HEK293 (cell line): Measurements from ENCODE around the gene CCZ1B.
"Not testable (repeated sequence)": the region's sequence is repeated elsewhere in the genome, so short reads cannot be mapped to it uniquely, and the experiment has no call there.

ENCODE experiments used
- CTCF ChIA-PET: fragments of 350-600 bp; formaldehyde crosslinking; extraction: SDS; loops from one replicate; lab custom pipeline; 2021; ENCODE audit warnings: antibody characterized with exemption; lab: Yijun Ruan, JAX
- POLR2A ChIA-PET: fragments of 300-600 bp; formaldehyde crosslinking; extraction: SDS; loops from one replicate; lab custom pipeline; 2020; ENCODE audit warnings: antibody characterized with exemption, inconsistent platforms; lab: Yijun Ruan, JAX
- H3K27ac ChIP-seq: fragments of 200-500 bp; sonication (Bioruptor generic); 2 replicates; pipeline ENCODE4 v1.5.1; 2014; ENCODE audit warnings: low read depth, low read length, control low read depth, inconsistent platforms; ENCODE audit errors: extremely low read depth
- H3K36me3 ChIP-seq, 2 experiments: fragments of 200-500 bp in 1 of 2; sonication (Bioruptor generic) in 1 of 2; 1 replicate in 1 of 2; 2 replicates in 1 of 2; pipeline ENCODE4 v1.5.1; 2014 to 2017; ENCODE audit warnings: inconsistent platforms in 2 of 2, low read length in 2 of 2; ENCODE audit not compliant: control insufficient read depth in 2 of 2, insufficient read depth in 1 of 2
- H3K4me1 ChIP-seq: fragments of 200-500 bp; sonication (Bioruptor generic); 2 replicates; pipeline ENCODE4 v1.5.1; 2014; ENCODE audit warnings: mild to moderate bottlenecking, low read length, inconsistent platforms; ENCODE audit not compliant: control insufficient read depth, insufficient read depth
- H3K4me3 ChIP-seq: 2 replicates; pipeline ENCODE4 v1.5.1; 2011; ENCODE audit warnings: low read depth, mild to moderate bottlenecking, control low read depth, low read length, moderate library complexity
- H3K9me3 ChIP-seq: fragments of 200-500 bp; sonication (Bioruptor generic); 2 replicates; pipeline ENCODE4 v1.5.1; 2014; ENCODE audit warnings: low read depth, low read length, inconsistent platforms; ENCODE audit not compliant: control insufficient read depth, insufficient read depth
- KLF9 ChIP-seq: fragments of 450-650 bp; formaldehyde crosslinking; IDR thresholded peaks from 2 replicates; pipeline ENCODE4 v1.5.1; 2016; ENCODE audit warnings: missing biosample characterization, missing genetic modification characterization, low read depth
- SCRT1 ChIP-seq: fragments of 450-650 bp; formaldehyde crosslinking; IDR thresholded peaks from 2 replicates; pipeline ENCODE4 v1.5.1; 2016; ENCODE audit warnings: missing biosample characterization, missing genetic modification characterization, borderline replicate concordance
- SP2 ChIP-seq: fragments of 450-650 bp; formaldehyde crosslinking; IDR thresholded peaks from 2 replicates; pipeline ENCODE4 v1.5.1; 2016; ENCODE audit warnings: missing biosample characterization, missing genetic modification characterization
- TRIM28 ChIP-seq: IDR thresholded peaks from 2 replicates; pipeline ENCODE4 v1.6.1; 2011; ENCODE audit warnings: low read length, control low read depth, borderline replicate concordance
- ZNF169 ChIP-seq: fragments of 450-650 bp; formaldehyde crosslinking; IDR thresholded peaks from 2 replicates; pipeline ENCODE4 v1.5.1; 2016; ENCODE audit warnings: missing biosample characterization, missing genetic modification characterization
- ZNF280D ChIP-seq: fragments of 450-650 bp; formaldehyde crosslinking; IDR thresholded peaks from 2 replicates; pipeline ENCODE4 v1.5.1; 2016; ENCODE audit warnings: missing biosample characterization, missing genetic modification characterization
- ZNF335 ChIP-seq: fragments of 450-650 bp; formaldehyde crosslinking; conservative IDR thresholded peaks from 2 replicates; pipeline ENCODE4 v1.5.1; 2016; ENCODE audit warnings: missing biosample characterization, missing genetic modification characterization
- ZNF350 ChIP-seq: fragments of 450-650 bp; formaldehyde crosslinking; IDR thresholded peaks from 2 replicates; pipeline ENCODE4 v1.5.0; 2017; ENCODE audit warnings: missing biosample characterization, mild to moderate bottlenecking, missing genetic modification characterization

The CCZ1B gene

DNA sequence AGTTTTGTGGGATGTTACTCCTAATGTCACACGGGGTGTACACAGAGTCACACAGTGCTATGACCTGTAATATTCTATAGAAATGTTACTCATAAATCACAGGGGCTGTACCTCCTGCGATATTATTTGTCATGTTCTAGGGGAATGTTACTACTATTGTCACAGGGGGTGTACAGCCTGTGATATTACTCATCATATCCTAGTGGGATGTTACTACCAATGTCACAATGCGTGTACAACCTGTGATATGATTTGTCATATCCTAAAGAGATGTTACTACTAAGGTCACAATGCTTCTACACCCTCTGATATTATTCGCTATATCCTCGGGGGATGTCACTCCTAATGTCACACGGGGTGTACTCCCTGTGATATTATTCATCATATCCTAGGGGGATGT lies 7.6 kb upstream of the CCZ1B start (continued):
- TF ChIP-seq ZNF169, result no peak
- TF ChIP-seq ZNF350 (tag by site-specific recombination), result no peak
- no peak for TF ChIP-seq KLF9
- no peak for TF ChIP-seq SCRT1 (tag by site-specific recombination)
- no peak for TF ChIP-seq TRIM28

GRCh38 chr7:6831018-6831725 lies 5.1 kb upstream of the CCZ1B start:
- peak; percentile 57; the same call in 1 of the 2 replicates for TF ChIP-seq ZNF335 (tag by site-specific recombination)
- no peak for TF ChIP-seq ZNF280D
- TF ChIP-seq, all 188 proteins: peak for 1
- no peaks in the 10 kb centered on the region for H3K4me1 ChIP-seq
- H3K36me3 ChIP-seq, result no peaks in the 10 kb centered on the region
- CTCF ChIA-PET, result interaction anchor here (0.6 kb wide), 1 partner anchor 314 kb away, joined by 3 read pairs; no protein-coding TSS in a partner anchor
- no peak overlapping the region for H3K4me3 ChIP-seq
- H3K27ac ChIP-seq, result no peak overlapping the region
- POLR2A ChIA-PET, result no interaction called here
- no peaks in the 10 kb centered on the region for H3K9me3 ChIP-seq

GRCh38 chr7:6830026-6830425 lies 4.0 kb upstream of the CCZ1B start:
- H3K27ac ChIP-seq, CTCF ChIA-PET, H3K36me3 ChIP-seq, H3K4me1 ChIP-seq, H3K9me3 ChIP-seq, H3K4me3 ChIP-seq, POLR2A ChIA-PET: not testable (repeated sequence)

- H3K27ac ChIP-seq, H3K36me3 ChIP-seq, H3K4me3 ChIP-seq, H3K4me1 ChIP-seq, H3K9me3 ChIP-seq, POLR2A ChIA-PET, CTCF ChIA-PET: not testable (repeated sequence)
Observed at GRCh38 chr7:6829616-6830015, 3.5 kb upstream of the CCZ1B start.

DNA sequence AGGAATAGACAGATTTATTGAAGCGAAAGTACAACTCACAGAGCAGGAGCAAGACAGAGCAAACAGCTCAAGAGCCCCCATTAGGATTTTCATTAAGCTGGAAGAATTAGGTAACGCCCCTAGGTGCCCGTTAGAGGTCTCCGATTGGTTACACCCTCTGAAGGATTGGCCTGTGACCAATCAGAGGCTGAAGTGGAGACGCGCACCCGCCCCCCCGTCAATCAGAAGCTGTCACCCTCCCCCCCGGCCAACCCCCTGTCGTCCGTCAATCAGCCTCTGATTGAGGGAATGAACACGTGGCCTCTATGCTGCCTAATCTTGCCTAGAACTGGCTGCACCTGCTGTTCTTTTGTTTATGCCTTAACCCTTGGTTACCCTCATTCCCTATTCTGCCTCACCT lies 1.1 kb upstream of the CCZ1B start:
- CTCF ChIA-PET, H3K27ac ChIP-seq, H3K36me3 ChIP-seq, H3K4me1 ChIP-seq, POLR2A ChIA-PET, H3K9me3 ChIP-seq, H3K4me3 ChIP-seq: not testable (repeated sequence)
- peak; percentile 43 for TF ChIP-seq SP2 (tag by site-specific recombination)

DNA sequence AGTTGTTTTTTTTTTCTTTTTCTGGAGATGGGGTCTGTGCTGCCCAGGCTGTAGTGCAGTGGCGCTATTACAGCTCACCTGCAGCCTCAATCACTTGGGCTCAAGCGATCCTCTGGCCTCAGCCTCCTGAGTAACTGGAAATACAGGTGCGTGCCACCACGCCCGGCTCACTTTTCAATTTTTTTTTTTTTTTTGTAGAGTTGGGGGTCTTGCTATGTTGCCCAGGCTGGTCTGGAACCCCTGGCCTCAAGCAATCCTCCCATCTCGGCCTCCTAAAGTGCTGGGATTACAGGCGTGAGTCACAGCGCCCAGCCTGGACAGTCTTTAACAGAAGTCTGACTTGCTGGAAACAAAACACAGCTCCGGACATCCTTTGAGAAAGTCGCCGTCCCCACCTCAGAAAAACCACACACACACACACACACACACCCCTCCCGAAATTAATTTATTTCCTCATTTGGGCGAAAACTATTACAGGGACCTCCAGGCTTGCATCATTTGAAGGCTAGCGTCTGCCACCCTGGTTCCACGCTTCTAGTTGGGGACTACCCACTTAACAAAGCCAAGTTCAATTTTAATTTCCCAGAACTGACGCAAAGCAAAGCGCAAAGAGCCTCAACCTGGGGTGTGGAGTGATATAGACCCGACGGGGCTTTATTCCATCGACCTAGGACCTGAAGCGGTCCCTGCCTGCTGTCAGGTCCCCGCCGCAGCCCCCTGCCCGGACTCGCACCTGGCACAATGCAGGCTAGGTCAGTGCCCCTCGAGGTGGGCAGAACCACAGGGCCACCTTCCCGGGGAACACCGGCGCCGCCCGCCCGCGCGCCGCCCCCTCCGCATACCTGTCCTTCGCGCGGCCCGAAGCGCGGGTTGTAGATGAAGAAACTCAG lies 594 bp downstream of the CCZ1B start:
- POLR2A ChIA-PET, H3K4me1 ChIP-seq, H3K36me3 ChIP-seq, H3K9me3 ChIP-seq, CTCF ChIA-PET, H3K27ac ChIP-seq: not testable (repeated sequence)
- H3K4me3 ChIP-seq, result peak overlapping the region; percentile 24

- CTCF ChIA-PET, H3K4me3 ChIP-seq: not testable (repeated sequence)
Observed at GRCh38 chr7:6821622-6822021, 4.5 kb downstream of the CCZ1B start.

DNA sequence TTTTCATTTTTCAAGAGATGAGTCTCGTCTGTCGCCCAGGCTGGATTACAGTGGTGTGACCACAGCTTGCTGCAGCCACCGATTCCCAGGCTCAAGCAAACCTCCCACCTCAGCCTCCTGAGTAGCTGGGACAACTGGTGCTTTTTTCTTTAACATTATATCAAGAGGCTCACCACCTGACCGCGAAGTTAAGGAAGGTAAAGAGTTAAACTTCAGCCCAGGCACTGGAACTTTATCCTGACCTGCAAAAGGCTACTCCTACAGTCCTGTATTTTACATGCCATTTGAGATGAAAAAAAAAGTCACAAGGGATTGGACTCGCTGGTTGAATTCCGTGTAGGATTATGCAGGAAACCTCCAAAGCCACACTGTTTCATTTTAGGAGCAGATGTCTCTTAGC lies 10.6 kb downstream of the CCZ1B start:
- H3K4me3 ChIP-seq, CTCF ChIA-PET, POLR2A ChIA-PET, H3K9me3 ChIP-seq, H3K27ac ChIP-seq, H3K4me1 ChIP-seq: not testable (repeated sequence)
- peaks cover 0 to 19% of the 10 kb centered on the region in 2 experiments; a peak in 1 of 3 replicates for H3K36me3 ChIP-seq

More at GRCh38 chr7:6821622-6822021, 4.5 kb downstream of the CCZ1B start:
- POLR2A ChIA-PET, result interaction anchor here (0.6 kb wide), 1 partner anchor 918 kb away, joined by 3 read pairs; no protein-coding TSS in a partner anchor
- not testable (repeated sequence) for H3K27ac ChIP-seq, H3K9me3 ChIP-seq, H3K4me1 ChIP-seq
- H3K36me3 ChIP-seq, result peaks cover 0 to 10% of the 10 kb centered on the region in 2 experiments; a peak in 1 of 3 replicates
